Progenitor cell of endocrine pancreas (in vitro differentiated cells): ENCODE data around the gene ELOF1. TPM values are rescaled to one million over a fixed set of nuclear protein-coding genes. Genes with fewer than 3 reads are reported as not detected.
A peak's percentile ranks its signal among the peaks of the same experiment; 100 is the strongest.
"Not testable (repeated sequence)": the region's sequence is repeated elsewhere in the genome, so short reads cannot be mapped to it uniquely, and the experiment has no call there.

Experiments
- DNase-seq: peaks from one replicate; pipeline ENCODE4 v3.0.0; 2021; ENCODE audit warnings: low spot score; ENCODE audit not compliant: unreplicated experiment
- H3K27ac Mint-ChIP-seq: 2 replicates; pipeline ENCODE4 v1.8.0; 2021; ENCODE audit warnings: mild to moderate bottlenecking, moderate library complexity, mixed read lengths
- H3K27me3 Mint-ChIP-seq: 2 replicates; pipeline ENCODE4 v1.8.0; 2021; ENCODE audit warnings: mixed read lengths
- H3K36me3 Mint-ChIP-seq: 2 replicates; pipeline ENCODE4 v1.8.0; 2022; ENCODE audit warnings: mixed read lengths; ENCODE audit not compliant: insufficient read depth
- H3K4me1 Mint-ChIP-seq: 2 replicates; pipeline ENCODE4 v1.8.0; 2021; ENCODE audit warnings: low read depth, mixed read lengths
- H3K4me3 Mint-ChIP-seq: 2 replicates; pipeline ENCODE4 v1.8.0; 2021; ENCODE audit warnings: low read depth, mild to moderate bottlenecking, moderate library complexity, mixed read lengths
- H3K9me3 Mint-ChIP-seq: 2 replicates; pipeline ENCODE4 v1.8.0; 2021; ENCODE audit warnings: low read depth, mixed read lengths
- long read RNA-seq: library from polyadenylated mRNA; unstranded; transcript quantifications from one replicate; pipeline ENCODE4 v2.0.0, GENCODE V29; 2020
- total RNA-seq: library from RNA; stranded (reverse); gene quantifications from 2 replicates; pipeline ENCODE4 v1.2.1, GENCODE V29; 2021
- TF ChIP-seq, protein P1 (sequence below): fragments of 200-600 bp; sonication (generic); IDR thresholded peaks from one replicate; pipeline ENCODE4 v1.5.0; 2021; ENCODE audit warnings: antibody characterized with exemption, mild to moderate bottlenecking; ENCODE audit not compliant: unreplicated experiment

Gene ELOF1
- total RNA-seq = 48.7 and 56.5 TPM in 2 replicates
- long read RNA-seq, transcript ELOF1-201 (4 exons, 1,019 nt) = major isoform, 6 of 11 reads
- long read RNA-seq, partial matches to known transcripts = 1 of 11 reads
- long read RNA-seq, other reads (novel, unspliced or antisense) = 4 of 11 reads

GRCh38 chr19:11558881-11559828, at the start of gene ELOF1:
TSS of gene ELOF1 (minus strand) at chr19:11559230. CDS start at chr19:11554347, 4,883 bp downstream.
- H3K27ac Mint-ChIP-seq = peak within 1 kb of the TSS; percentile 93
- H3K4me3 Mint-ChIP-seq = peak within 1 kb of the TSS; percentile 95
- H3K9me3 Mint-ChIP-seq = no peaks in the 10 kb centered on the region
- no peaks in the 10 kb centered on the region for H3K27me3 Mint-ChIP-seq
- peaks cover 5% of the 10 kb centered on the region for H3K36me3 Mint-ChIP-seq
- H3K4me1 Mint-ChIP-seq = peaks cover 19% of the 10 kb centered on the region
- TF ChIP-seq, protein P1, sequence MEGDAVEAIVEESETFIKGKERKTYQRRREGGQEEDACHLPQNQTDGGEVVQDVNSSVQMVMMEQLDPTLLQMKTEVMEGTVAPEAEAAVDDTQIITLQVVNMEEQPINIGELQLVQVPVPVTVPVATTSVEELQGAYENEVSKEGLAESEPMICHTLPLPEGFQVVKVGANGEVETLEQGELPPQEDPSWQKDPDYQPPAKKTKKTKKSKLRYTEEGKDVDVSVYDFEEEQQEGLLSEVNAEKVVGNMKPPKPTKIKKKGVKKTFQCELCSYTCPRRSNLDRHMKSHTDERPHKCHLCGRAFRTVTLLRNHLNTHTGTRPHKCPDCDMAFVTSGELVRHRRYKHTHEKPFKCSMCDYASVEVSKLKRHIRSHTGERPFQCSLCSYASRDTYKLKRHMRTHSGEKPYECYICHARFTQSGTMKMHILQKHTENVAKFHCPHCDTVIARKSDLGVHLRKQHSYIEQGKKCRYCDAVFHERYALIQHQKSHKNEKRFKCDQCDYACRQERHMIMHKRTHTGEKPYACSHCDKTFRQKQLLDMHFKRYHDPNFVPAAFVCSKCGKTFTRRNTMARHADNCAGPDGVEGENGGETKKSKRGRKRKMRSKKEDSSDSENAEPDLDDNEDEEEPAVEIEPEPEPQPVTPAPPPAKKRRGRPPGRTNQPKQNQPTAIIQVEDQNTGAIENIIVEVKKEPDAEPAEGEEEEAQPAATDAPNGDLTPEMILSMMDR = no peak
- DNase-seq = peak; percentile 96

- DNase-seq = no peak
- TF ChIP-seq, protein P1 = no peak
- Mint-ChIP-seq H3K27me3 (no peaks in the 10 kb centered on the region), H3K4me3 (no peak overlapping the region), H3K9me3 (peaks cover 56% of the 10 kb centered on the region), H3K4me1 (no peaks in the 10 kb centered on the region), H3K36me3 (peaks cover 88% of the 10 kb centered on the region), H3K27ac (no peak overlapping the region)
Measured at GRCh38 chr19:11606484-11606883, 47.5 kb upstream of the ELOF1 start.

- peaks cover 31% of the 10 kb centered on the region for H3K9me3 Mint-ChIP-seq
- not testable (repeated sequence) for DNase-seq, H3K4me1 Mint-ChIP-seq, H3K27me3 Mint-ChIP-seq, H3K4me3 Mint-ChIP-seq
- peak overlapping the region; percentile 49 for H3K27ac Mint-ChIP-seq
- H3K36me3 Mint-ChIP-seq = peaks cover 61% of the 10 kb centered on the region
Measured at GRCh38 chr19:11599704-11600103, 40.7 kb upstream of the ELOF1 start.

- peak overlapping the region; percentile 98 for H3K4me3 Mint-ChIP-seq
- H3K9me3 Mint-ChIP-seq = peaks cover 26% of the 10 kb centered on the region
- no peak for DNase-seq
- peak overlapping the region; percentile 92 for H3K27ac Mint-ChIP-seq
- peaks cover 4% of the 10 kb centered on the region for H3K4me1 Mint-ChIP-seq
- TF ChIP-seq, protein P1 = no peak
- H3K36me3 Mint-ChIP-seq = peaks cover 52% of the 10 kb centered on the region
- H3K27me3 Mint-ChIP-seq = no peaks in the 10 kb centered on the region
Measured at GRCh38 chr19:11598746-11599145, 39.7 kb upstream of the ELOF1 start.

GRCh38 chr19:11598103-11598483, 39.1 kb upstream of the ELOF1 start:
- peaks cover 46% of the 10 kb centered on the region for H3K36me3 Mint-ChIP-seq
- peaks cover 4% of the 10 kb centered on the region for H3K4me1 Mint-ChIP-seq
- H3K27me3 Mint-ChIP-seq = no peaks in the 10 kb centered on the region
- H3K4me3 Mint-ChIP-seq = peak overlapping the region; percentile 98
- peaks cover 24% of the 10 kb centered on the region for H3K9me3 Mint-ChIP-seq
- TF ChIP-seq, protein P1 = no peak
- peak overlapping the region; percentile 100 for H3K27ac Mint-ChIP-seq
- DNase-seq = no peak
